ENCODE measurements around the gene TAF6.
A peak's percentile ranks its signal among the peaks of the same experiment; 100 is the strongest.

DNA sequence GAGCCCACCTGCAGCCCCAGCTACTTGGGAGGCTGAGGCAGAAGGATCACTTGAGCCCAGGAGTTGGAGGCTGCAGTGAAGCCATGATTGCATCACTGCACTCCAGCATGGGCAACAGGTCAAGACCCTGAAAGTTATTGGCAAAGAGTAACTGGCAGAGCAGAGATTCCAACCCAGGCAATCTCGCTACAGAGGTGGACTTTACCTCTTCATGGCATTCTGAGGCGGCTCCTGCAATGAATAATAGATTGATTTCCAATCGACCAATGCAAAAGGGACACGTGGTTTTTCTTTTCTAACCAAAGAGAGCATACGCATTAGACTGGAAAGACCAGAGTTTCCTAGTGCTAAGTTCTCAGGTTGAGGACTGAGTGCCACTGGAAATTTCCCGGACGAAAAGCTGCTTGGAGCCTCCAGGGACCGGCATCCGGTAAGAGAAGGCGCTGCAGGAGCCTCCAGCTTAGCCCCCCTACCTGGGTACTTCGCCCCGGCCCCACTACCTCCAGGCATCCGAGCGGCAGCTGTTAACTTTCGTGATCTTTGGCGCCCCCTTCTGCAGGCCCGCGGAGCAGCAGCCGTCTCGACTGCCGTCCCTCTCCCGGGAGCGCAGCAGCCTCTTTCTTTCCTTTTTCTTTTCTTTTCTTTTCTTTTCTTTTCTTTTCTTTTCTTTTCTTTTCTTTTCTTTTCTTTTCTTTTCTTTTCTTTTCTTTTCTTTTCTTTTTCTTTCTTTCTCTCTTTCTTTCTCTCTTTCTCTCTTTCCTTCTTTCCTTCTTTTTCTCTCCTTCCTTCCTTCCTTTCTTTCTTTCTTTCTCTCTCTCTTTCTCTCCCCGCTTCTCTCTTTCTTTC, 11.7 kb upstream of the TAF6 start:
- TF ChIP-seq POLR2A (IDR thresholded peaks at IDR 0.05) = peak; percentile 32 to 59
- TF ChIP-seq, protein P1, sequence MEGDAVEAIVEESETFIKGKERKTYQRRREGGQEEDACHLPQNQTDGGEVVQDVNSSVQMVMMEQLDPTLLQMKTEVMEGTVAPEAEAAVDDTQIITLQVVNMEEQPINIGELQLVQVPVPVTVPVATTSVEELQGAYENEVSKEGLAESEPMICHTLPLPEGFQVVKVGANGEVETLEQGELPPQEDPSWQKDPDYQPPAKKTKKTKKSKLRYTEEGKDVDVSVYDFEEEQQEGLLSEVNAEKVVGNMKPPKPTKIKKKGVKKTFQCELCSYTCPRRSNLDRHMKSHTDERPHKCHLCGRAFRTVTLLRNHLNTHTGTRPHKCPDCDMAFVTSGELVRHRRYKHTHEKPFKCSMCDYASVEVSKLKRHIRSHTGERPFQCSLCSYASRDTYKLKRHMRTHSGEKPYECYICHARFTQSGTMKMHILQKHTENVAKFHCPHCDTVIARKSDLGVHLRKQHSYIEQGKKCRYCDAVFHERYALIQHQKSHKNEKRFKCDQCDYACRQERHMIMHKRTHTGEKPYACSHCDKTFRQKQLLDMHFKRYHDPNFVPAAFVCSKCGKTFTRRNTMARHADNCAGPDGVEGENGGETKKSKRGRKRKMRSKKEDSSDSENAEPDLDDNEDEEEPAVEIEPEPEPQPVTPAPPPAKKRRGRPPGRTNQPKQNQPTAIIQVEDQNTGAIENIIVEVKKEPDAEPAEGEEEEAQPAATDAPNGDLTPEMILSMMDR (IDR thresholded peaks at IDR 0.05) = peak; percentile 81 to 96 (median 91)

Data from Peyer's patch (tissue), 4 donors.